ENCODE results near the gene CASP10. TPM values are rescaled to one million over a fixed set of nuclear protein-coding genes. Genes with fewer than 3 reads are reported as not detected.

Gene CASP10
- total and polyA plus RNA-seq, 2 of the 13 experiments (the other 11 are each of a cell fraction or from before 2014, with no cell fraction given) = 22.2 to 23.8 TPM

- TF ChIP-seq ZC3H13 (CRISPR knock-in tag; IDR thresholded peaks at IDR 0.05) = peak; percentile 48; the same call in 1 of the 2 replicates
- TF ChIP-seq FOXJ3 (CRISPR knock-in tag; IDR thresholded peaks at IDR 0.05; ENCODE audit: borderline replicate concordance) = peak; percentile 43
- TF ChIP-seq ERF (CRISPR knock-in tag; IDR thresholded peaks at IDR 0.05) = no peak
- TF ChIP-seq BRF2 (CRISPR knock-in tag; IDR thresholded peaks at IDR 0.05) = 0 out of 2 replicates have a peak, but pooled peaks have one; percentile 27
- TF ChIP-seq ZNF124 (CRISPR knock-in tag; IDR thresholded peaks at IDR 0.05) = peak; percentile 4; the same call in 1 of the 2 replicates
- TF ChIP-seq ATM (IDR thresholded peaks at IDR 0.05; ENCODE audit: borderline replicate concordance) = no peak
- 0 out of 2 replicates have a peak, but pooled peaks have one; percentile 16 for TF ChIP-seq NFIC (IDR thresholded peaks at IDR 0.05; ENCODE audit: low read length)
These were observed 49.5 kb downstream of the CASP10 start (continued) for GRCh38 chr2:201232467-201232815.

- intact Hi-C loops (cut with micrococcal nuclease; ENCODE audit: unreplicated experiment) (loop anchor here (2.0 to 10.0 kb wide), 4 partner anchors 117 to 551 kb away; partner anchors contain the start of genes ALS2, CFLAR, STRADB and TRAK2), in situ Hi-C loops (cut with HindIII; ENCODE audit: extremely low pct_ligation_motif_present, low pct_unique_long_range_greater_than_20kb) (loop anchor here (5.0 kb wide), 1 partner anchor 51 kb away; the partner anchor contains the start of gene CASP10)
- Histone ChIP-seq H3K9me3 (ENCODE audit: low read length) (no peaks in the 10 kb centered on the region), H3K9ac (ENCODE audit: insufficient read depth, low read depth, low read length) (peak overlapping the region; percentile 84), H3K4me2 (ENCODE audit: low read depth, low read length) (peak overlapping the region; percentile 84), H3K79me2 (ENCODE audit: insufficient read depth, low read length) (peaks cover 47% of the 10 kb centered on the region), H3K27ac (ENCODE audit: extremely low read length, insufficient read depth, low read length) (peak overlapping the region; percentile 78), H3K4me1 (ENCODE audit: insufficient read depth, low read length) (peaks cover 43% of the 10 kb centered on the region), H3K27me3 (ENCODE audit: control insufficient read depth in 1 of 2, insufficient read depth in 2 of 2, low read length in 2 of 2) (no peaks in the 10 kb centered on the region; a peak in 1 of 5 replicates), H4K20me1 (ENCODE audit: insufficient read depth, low read length) (0 out of 2 replicates have a peak, but pooled peaks cover 4% of the 10 kb centered on the region), H3K4me3 (replicated peaks in 1 of 3; ENCODE audit: insufficient read depth in 1 of 3, low read depth in 2 of 3, low read length in 3 of 3) (peak overlapping the region; percentile 82 to 98 (median 89)), H2AFZ (ENCODE audit: low read length) (peak overlapping the region; percentile 67), H3K36me3 (replicated peaks in 1 of 2; ENCODE audit: control insufficient read depth in 1 of 2, insufficient read depth in 2 of 2, low read length in 2 of 2) (peaks cover 2 to 11% of the 10 kb centered on the region in 2 experiments; a peak in 4 of 5 replicates)
- DNase-seq (ENCODE audit: low spot score) = peak; percentile 96
- POLR2A ChIA-PET = interaction anchor here (0.6 to 3.5 kb wide), 25 partner anchors 10 to 423 kb away, joined by 3 to 138 read pairs (median 6); partner anchors contain the start of genes CASP10, CASP8, CFLAR and CLK1
- peak; percentile 95 for FAIRE-seq
- BruUV-seq (replicated peaks) = no TSS peak
- WGBS (ENCODE audit: low lambda C conversion rate) = under 1% methylated on average over 8 of the region's 8 CpGs
- ATAC-seq = peak; percentile 95
- CTCF ChIA-PET (ENCODE audit: low intra/inter-chr PET ratio, low total read pairs) = interaction anchor here (1.5 to 3.4 kb wide), 3 partner anchors 51 to 131 kb away, joined by 3 to 45 read pairs (median 6); partner anchors contain the start of gene CASP10
- TF ChIP-seq ZNF660 (CRISPR knock-in tag; IDR thresholded peaks at IDR 0.05; ENCODE audit: borderline replicate concordance, low read depth) (no peak), KDM3A (CRISPR knock-in tag; IDR thresholded peaks at IDR 0.05; ENCODE audit: low read depth) (peak; percentile 53; the same call in 1 of the 2 replicates), GABPA (IDR thresholded peaks at IDR 0.05; ENCODE audit: low read depth, low read length) (no peak), GABPA (CRISPR knock-in tag; IDR thresholded peaks at IDR 0.05; ENCODE audit: low read depth) (peak; percentile 67; the same call in 1 of the 2 replicates), MAZ (IDR thresholded peaks at IDR 0.05; ENCODE audit: borderline replicate concordance, low read depth, low read length) (no peak), MAZ (CRISPR knock-in tag; IDR thresholded peaks at IDR 0.05; ENCODE audit: low read depth) (0 out of 2 replicates have a peak, but pooled peaks have one; percentile 32), ZNF44 (CRISPR knock-in tag; IDR thresholded peaks at IDR 0.05) (no peak), GLMP (CRISPR knock-in tag; IDR thresholded peaks at IDR 0.05; ENCODE audit: borderline replicate concordance) (no peak), ZNF776 (CRISPR knock-in tag; IDR thresholded peaks at IDR 0.05) (no peak), ZFP1 (CRISPR knock-in tag; IDR thresholded peaks at IDR 0.05) (no peak; the same call in 1 of the 2 replicates)
These were observed 50.4 kb downstream of the CASP10 start for GRCh38 chr2:201233192-201233811.

Data from HepG2 (cell line).